IPS-20b (cell line): Measurements from ENCODE around the gene FAM24B.

Experiments used
- H3K27ac ChIP-seq: one replicate; pipeline ENCODE4 v1.5.1; 2013; ENCODE audit warnings: low read length
- H3K27me3 ChIP-seq: 2 replicates; pipeline ENCODE4 v1.6.1; 2013; ENCODE audit warnings: mild to moderate bottlenecking, low read length, inconsistent platforms; ENCODE audit not compliant: insufficient read depth
- H3K36me3 ChIP-seq: 2 replicates; pipeline ENCODE4 v1.6.1; 2013; ENCODE audit warnings: low read depth, mild to moderate bottlenecking, inconsistent platforms, low read length, moderate library complexity; ENCODE audit not compliant: insufficient read depth
- H3K4me1 ChIP-seq: 2 replicates; pipeline ENCODE4 v1.6.1; 2013; ENCODE audit warnings: mild to moderate bottlenecking, control low read depth, inconsistent platforms, low read length, moderate library complexity; ENCODE audit not compliant: insufficient read depth
- H3K4me3 ChIP-seq: 2 replicates; pipeline ENCODE4 v1.5.1; 2013; ENCODE audit warnings: mild to moderate bottlenecking, low read length, inconsistent platforms
- H3K9ac ChIP-seq: 2 replicates; pipeline ENCODE4 v1.6.1; 2013; ENCODE audit warnings: low read depth, mild to moderate bottlenecking, inconsistent platforms, low read length, moderate library complexity
- H3K9me3 ChIP-seq: 2 replicates; pipeline ENCODE4 v1.6.1; 2013; ENCODE audit warnings: mild to moderate bottlenecking, low read depth, low read length, inconsistent platforms; ENCODE audit not compliant: insufficient read depth

The FAM24B gene

GRCh38 chr10:122856902-122857301 lies 22.5 kb downstream of the FAM24B start:
- H3K27me3 ChIP-seq: no peaks in the 10 kb centered on the region
- H3K36me3 ChIP-seq: no peaks in the 10 kb centered on the region
- H3K4me3 ChIP-seq: no peak overlapping the region
- no peak overlapping the region for H3K27ac ChIP-seq
- no peaks in the 10 kb centered on the region for H3K9me3 ChIP-seq
- peaks cover 9% of the 10 kb centered on the region; the same call in 1 of the 2 replicates for H3K4me1 ChIP-seq
- H3K9ac ChIP-seq: no peak overlapping the region

- Histone ChIP-seq H3K9ac (no peak overlapping the region), H3K27me3 (no peaks in the 10 kb centered on the region), H3K4me1 (peaks cover 10% of the 10 kb centered on the region; the same call in 1 of the 2 replicates), H3K4me3 (no peak overlapping the region), H3K36me3 (no peaks in the 10 kb centered on the region), H3K9me3 (no peaks in the 10 kb centered on the region), H3K27ac (no peak overlapping the region)
Observed at GRCh38 chr10:122855745-122856144, 23.6 kb downstream of the FAM24B start.

- Histone ChIP-seq H3K9me3 (no peaks in the 10 kb centered on the region), H3K4me1 (peaks cover 15% of the 10 kb centered on the region; the same call in 1 of the 2 replicates), H3K27ac (no peak overlapping the region), H3K27me3 (no peaks in the 10 kb centered on the region), H3K4me3 (no peak overlapping the region), H3K9ac (no peak overlapping the region), H3K36me3 (no peaks in the 10 kb centered on the region)
Observed at GRCh38 chr10:122854648-122855047, 24.7 kb downstream of the FAM24B start.

DNA sequence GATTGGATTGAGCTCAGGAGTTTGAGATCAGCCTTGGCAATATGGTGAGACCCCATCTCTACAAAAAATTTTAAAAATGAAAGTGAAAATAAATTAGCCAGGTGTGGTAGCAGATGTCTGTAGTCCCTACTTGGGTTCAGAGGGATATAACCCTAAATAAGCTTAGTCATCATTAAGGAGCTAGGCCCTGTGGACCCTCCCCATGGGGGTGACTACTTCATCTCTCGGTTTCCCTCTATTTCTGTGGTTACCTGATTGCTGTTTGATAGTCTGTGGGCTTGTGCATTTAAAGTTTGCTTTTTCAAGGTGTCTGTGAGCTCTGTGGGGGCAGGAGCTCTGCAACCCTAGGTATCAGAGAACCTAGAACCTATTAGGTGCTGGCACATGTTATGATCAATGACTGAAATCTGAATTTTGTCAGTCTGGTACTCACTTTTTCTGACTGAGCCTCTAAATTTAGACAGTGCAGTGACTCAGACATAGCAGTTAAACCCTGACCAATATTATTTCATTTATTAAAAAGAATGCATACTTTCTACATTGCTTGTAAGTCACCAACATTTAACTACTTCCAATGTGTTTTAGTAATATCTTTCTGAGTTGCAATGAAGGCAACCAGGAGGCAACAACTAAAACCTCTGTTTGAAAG lies 25.6 kb downstream of the FAM24B start:
- Histone ChIP-seq H3K9me3 (no peaks in the 10 kb centered on the region), H3K4me3 (no peak overlapping the region), H3K36me3 (no peaks in the 10 kb centered on the region), H3K27me3 (no peaks in the 10 kb centered on the region), H3K9ac (no peak overlapping the region), H3K4me1 (peaks cover 15% of the 10 kb centered on the region; the same call in 1 of the 2 replicates), H3K27ac (no peak overlapping the region)

DNA sequence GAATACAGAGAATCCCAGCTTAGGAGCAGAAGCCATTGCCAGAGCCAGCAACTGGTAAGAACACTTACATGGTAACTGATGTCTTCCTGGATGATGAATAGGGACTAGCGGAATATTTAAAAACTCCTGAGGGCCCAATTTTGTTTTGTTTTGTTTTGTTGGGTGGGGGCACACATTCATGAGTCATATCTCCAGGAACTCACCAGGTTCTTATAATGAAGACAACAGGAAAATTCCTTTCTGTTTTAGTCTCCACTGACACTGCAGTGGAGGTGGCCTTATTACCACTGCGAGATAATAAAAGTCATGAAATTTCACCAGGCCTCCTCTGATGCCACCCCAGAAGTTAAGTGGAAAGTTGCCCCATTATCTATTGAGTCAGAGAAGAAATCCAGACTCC lies 27.1 kb downstream of the FAM24B start:
- no peaks in the 10 kb centered on the region; the same call in 1 of the 2 replicates for H3K36me3 ChIP-seq
- no peak overlapping the region for H3K4me3 ChIP-seq
- H3K9ac ChIP-seq: no peak overlapping the region
- peaks cover 15% of the 10 kb centered on the region; the same call in 1 of the 2 replicates for H3K4me1 ChIP-seq
- no peaks in the 10 kb centered on the region for H3K27me3 ChIP-seq
- H3K9me3 ChIP-seq: no peaks in the 10 kb centered on the region
- no peak overlapping the region for H3K27ac ChIP-seq

DNA sequence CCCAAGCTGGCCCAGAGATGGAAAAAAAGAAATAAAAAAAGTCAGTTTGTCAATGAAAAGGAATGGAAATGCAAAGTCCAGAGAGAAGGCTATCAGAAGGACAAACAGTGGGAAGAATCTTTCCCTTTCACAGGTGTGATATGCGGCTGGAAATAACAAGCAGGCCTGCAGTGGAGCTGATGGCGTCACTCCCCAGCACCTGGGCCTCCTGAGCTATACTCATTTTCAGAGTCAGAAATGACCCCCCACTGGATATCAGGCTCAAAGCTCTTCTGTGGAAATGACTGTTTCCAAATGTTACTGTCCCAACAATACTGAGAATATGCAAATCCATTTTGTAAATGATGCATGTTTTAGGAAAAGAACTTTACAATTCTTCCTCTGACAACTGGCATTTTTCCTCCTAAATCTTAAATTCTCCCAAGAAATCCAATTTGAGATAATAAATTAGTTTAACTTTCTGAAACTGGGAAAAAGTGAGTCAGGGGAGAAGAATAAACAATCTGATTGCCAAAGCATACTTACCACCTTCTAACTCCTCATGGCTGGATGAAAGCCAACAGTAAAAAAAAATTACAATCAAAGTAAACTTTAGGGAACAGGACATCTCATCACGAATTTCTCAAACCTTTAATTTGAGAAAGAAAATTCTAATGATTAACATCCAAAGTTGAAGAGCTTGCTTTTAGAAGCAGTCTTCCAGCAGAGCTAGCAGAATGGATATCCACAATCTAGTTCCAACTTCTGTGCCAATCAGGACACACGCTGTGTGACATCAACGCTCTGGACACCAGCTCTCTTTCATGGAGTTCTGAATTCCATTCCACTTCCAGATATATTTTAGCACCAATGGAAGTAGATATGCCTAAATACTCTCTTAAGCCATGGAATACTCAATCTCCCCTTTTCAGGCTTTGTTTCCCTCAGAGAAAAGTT lies 28.4 kb downstream of the FAM24B start:
- Histone ChIP-seq H3K9ac (no peak overlapping the region), H3K9me3 (no peaks in the 10 kb centered on the region), H3K27ac (no peak overlapping the region), H3K27me3 (no peaks in the 10 kb centered on the region), H3K36me3 (no peaks in the 10 kb centered on the region; the same call in 1 of the 2 replicates), H3K4me3 (no peak overlapping the region), H3K4me1 (peaks cover 16% of the 10 kb centered on the region; the same call in 1 of the 2 replicates)

DNA sequence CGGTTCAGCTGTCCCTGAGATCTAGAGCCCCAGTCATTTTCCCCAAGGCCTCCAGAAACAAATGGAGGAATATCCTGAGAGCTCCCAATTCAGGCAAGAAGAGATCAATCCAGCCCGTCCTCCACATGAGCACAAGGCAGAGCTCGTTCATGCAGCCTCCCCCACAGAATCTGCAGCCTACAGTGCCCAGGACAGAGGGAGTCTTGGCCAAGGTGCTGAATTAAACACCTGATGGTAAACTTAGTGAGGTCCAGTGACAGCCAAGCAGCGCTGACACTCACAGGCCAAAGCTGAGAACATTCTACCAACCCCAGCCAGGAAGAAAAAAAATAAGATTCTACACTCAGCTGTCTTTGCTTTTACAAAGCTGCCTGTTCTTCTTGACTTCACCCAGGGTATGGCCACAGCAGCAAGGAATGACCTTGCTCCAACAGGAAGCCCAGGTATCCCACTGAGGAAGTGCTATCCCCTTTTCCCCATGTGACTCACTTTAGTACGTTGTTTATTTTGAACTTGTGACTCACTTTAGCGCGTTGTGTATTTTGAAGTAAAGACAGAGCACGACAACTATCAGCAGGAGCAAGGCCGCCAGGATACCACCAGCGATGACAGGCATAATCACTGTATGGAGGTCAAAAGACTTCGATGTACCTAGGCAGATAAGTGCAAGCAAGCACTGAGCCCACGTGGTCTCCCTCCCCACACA lies 29.3 kb downstream of the FAM24B start:
- Histone ChIP-seq H3K9ac (no peak overlapping the region), H3K27me3 (no peaks in the 10 kb centered on the region), H3K4me3 (no peak overlapping the region), H3K4me1 (peaks cover 22% of the 10 kb centered on the region; the same call in 1 of the 2 replicates), H3K36me3 (no peaks in the 10 kb centered on the region; the same call in 1 of the 2 replicates), H3K9me3 (no peaks in the 10 kb centered on the region), H3K27ac (no peak overlapping the region)

DNA sequence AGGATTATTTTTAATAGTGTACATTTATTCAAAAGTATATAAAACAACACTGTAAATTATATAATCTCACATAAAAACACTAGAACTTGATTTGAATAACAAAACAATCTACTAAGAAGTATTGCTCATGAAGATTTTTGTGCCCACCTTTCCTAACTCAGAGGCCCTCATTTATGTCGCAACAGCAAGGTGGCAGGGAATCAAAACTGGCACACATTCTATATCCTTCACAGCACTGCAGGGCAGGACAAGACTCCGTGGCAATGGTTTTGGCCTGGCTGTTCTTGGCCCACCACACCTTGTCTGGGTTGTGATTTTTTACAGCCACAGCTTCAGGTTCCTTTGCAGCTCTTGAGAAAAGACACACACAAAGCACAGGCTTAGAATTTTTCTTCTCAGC lies 30.3 kb downstream of the FAM24B start:
- no peak overlapping the region for H3K4me3 ChIP-seq
- H3K27ac ChIP-seq: no peak overlapping the region
- no peaks in the 10 kb centered on the region for H3K27me3 ChIP-seq
- H3K36me3 ChIP-seq: no peaks in the 10 kb centered on the region; the same call in 1 of the 2 replicates
- peaks cover 22% of the 10 kb centered on the region; the same call in 1 of the 2 replicates for H3K4me1 ChIP-seq
- no peaks in the 10 kb centered on the region for H3K9me3 ChIP-seq
- no peak overlapping the region for H3K9ac ChIP-seq

GRCh38 chr10:122847782-122848604 lies 31.4 kb downstream of the FAM24B start:
- peaks cover 5% of the 10 kb centered on the region; the same call in 1 of the 2 replicates for H3K36me3 ChIP-seq
- no peaks in the 10 kb centered on the region for H3K27me3 ChIP-seq
- H3K4me1 ChIP-seq: peaks cover 22% of the 10 kb centered on the region; the same call in 1 of the 2 replicates
- H3K4me3 ChIP-seq: no peak overlapping the region
- peak overlapping the region; percentile 30 for H3K27ac ChIP-seq
- peaks cover 2% of the 10 kb centered on the region; the same call in 1 of the 2 replicates for H3K9me3 ChIP-seq
- no peak overlapping the region for H3K9ac ChIP-seq

- Histone ChIP-seq H3K4me3 (peak within 1 kb of the TSS; percentile 46; the same call in 1 of the 2 replicates), H3K9me3 (peaks cover 6% of the 10 kb centered on the region; the same call in 1 of the 2 replicates), H3K4me1 (peaks cover 18% of the 10 kb centered on the region; the same call in 1 of the 2 replicates), H3K9ac (peak within 1 kb of the TSS; percentile 62; the same call in 1 of the 2 replicates), H3K27me3 (no peaks in the 10 kb centered on the region), H3K27ac (peak within 1 kb of the TSS; percentile 62), H3K36me3 (peaks cover 14% of the 10 kb centered on the region; the same call in 1 of the 2 replicates)
Observed at GRCh38 chr10:122845783-122846332, 33.5 kb downstream of the FAM24B start, which contains the start of gene CUZD1. CUZD1 (minus strand) TSS chr10:122845857; CDS start chr10:122845843, 14 bp downstream.
